Measurements from ENCODE around the gene ANGEL1. TPM values are rescaled to one million over a fixed set of nuclear protein-coding genes. Genes with fewer than 3 reads are reported as not detected.

Gene ANGEL1
- total and polyA plus RNA-seq, 2 of the 8 experiments (the other 6 are each of a cell fraction or from before 2014, with no cell fraction given) = 26.8 to 27.2 TPM

GRCh38 chr14:76856769-76857168, 44.1 kb upstream of the ANGEL1 start:
- Histone ChIP-seq H2BK15ac (ENCODE audit: low read length) (no peak overlapping the region), H2AK5ac (ENCODE audit: low read depth, low read length) (no peak overlapping the region), H2BK120ac (replicated peaks; ENCODE audit: low read depth, low read length) (no peak overlapping the region), H3K23me2 (ENCODE audit: low read depth, low read length) (peaks cover 8% of the 10 kb centered on the region; the same call in 1 of the 2 replicates), H3K18ac (ENCODE audit: extremely low read depth, low read length) (no peak overlapping the region), H3K56ac (replicated peaks; ENCODE audit: insufficient read length, low read depth, low read length) (peak overlapping the region; percentile 34), H3K27me3 (replicated peaks in 1 of 4; ENCODE audit: control insufficient read depth in 3 of 4, extremely low read depth in 1 of 4, insufficient read depth in 3 of 4, low read length in 3 of 4) (no peaks in the 10 kb centered on the region; a peak in 1 of 7 replicates), H3K79me1 (ENCODE audit: low read depth, low read length) (no peaks in the 10 kb centered on the region), H3K4ac (replicated peaks; ENCODE audit: insufficient read length, low read depth, low read length) (no peak overlapping the region), H3K23ac (ENCODE audit: insufficient read length) (no peak overlapping the region), H2AFZ (ENCODE audit: low read length) (no peak overlapping the region), H3K9ac (replicated peaks in 1 of 4; ENCODE audit: extremely low read depth in 1 of 4, low read depth in 3 of 4, low read length in 3 of 4) (no peak overlapping the region), H3K36me3 (ENCODE audit: control insufficient read depth in 2 of 4, insufficient read depth in 4 of 4, low read length in 3 of 4) (no peaks in the 10 kb centered on the region), H4K5ac (ENCODE audit: insufficient read length, low read depth, low read length) (no peak overlapping the region), H2BK12ac (ENCODE audit: low read depth, low read length) (no peak overlapping the region), H4K8ac (ENCODE audit: extremely low read depth, insufficient read depth, low read length) (no peak overlapping the region), H3K4me3 (ENCODE audit: extremely low read depth in 1 of 4, insufficient read depth in 2 of 4, low read depth in 3 of 4, low read length in 4 of 4) (no peak overlapping the region), H3K14ac (ENCODE audit: insufficient read length) (no peak overlapping the region), H4K91ac (replicated peaks; ENCODE audit: insufficient read length, low read length) (no peak overlapping the region), H3K79me2 (ENCODE audit: control insufficient read depth in 1 of 2, insufficient read depth in 2 of 2, low read length in 2 of 2) (no peaks in the 10 kb centered on the region), H3K27ac (ENCODE audit: low read depth, low read length) (no peak overlapping the region), H3K4me2 (ENCODE audit: insufficient read depth in 1 of 2, low read depth in 2 of 2, low read length in 2 of 2) (no peak overlapping the region), H4K20me1 (replicated peaks in 1 of 2; ENCODE audit: control insufficient read depth in 1 of 2, insufficient read depth in 2 of 2, low read length in 2 of 2) (peaks cover 0 to 3% of the 10 kb centered on the region in 2 experiments), H3K9me3 (ENCODE audit: insufficient read depth in 2 of 2, low read depth in 1 of 2, low read length in 1 of 2) (no peaks in the 10 kb centered on the region), H3K4me1 (replicated peaks in 1 of 4; ENCODE audit: control insufficient read depth in 3 of 4, insufficient read depth in 4 of 4, low read length in 3 of 4) (peaks cover 0 to 3% (median 0%) of the 10 kb centered on the region in 4 experiments; a peak in 4 of 7 replicates), H2BK5ac (ENCODE audit: low read depth, low read length) (no peak overlapping the region), H2BK20ac (ENCODE audit: low read length) (no peak overlapping the region)
- DNase-seq (ENCODE audit: low read depth in 1 of 2, low spot score in 2 of 2) = no peak
- WGBS, 2 experiments (ENCODE audit: extremely low coverage in 1 of 2, insufficient coverage in 1 of 2, insufficient read length in 1 of 2, insufficient replicate concordance in 2 of 2, low coverage in 1 of 2, low lambda C conversion rate in 2 of 2, missing lambda C conversion rate in 1 of 2) = 80 to 100% methylated on average over 1 of the region's 1 CpG
- CTCF ChIA-PET (ENCODE audit: partially characterized antibody) = interaction anchor here (0.6 to 10.4 kb wide), 5 partner anchors 10 to 1265 kb away, joined by 3 to 120 read pairs (median 5); no protein-coding TSS in a partner anchor
- TF ChIP-seq ASH2L (IDR thresholded peaks at IDR 0.05; ENCODE audit: low read length) = no peak
- TF ChIP-seq SIRT6 (IDR thresholded peaks at IDR 0.05; ENCODE audit: low read length) = no peak
- TF ChIP-seq EP300 (IDR thresholded peaks at IDR 0.05; ENCODE audit: borderline replicate concordance in 1 of 2, low read depth in 2 of 2, low read length in 2 of 2) = no peak
- TF ChIP-seq MAX (IDR thresholded peaks at IDR 0.05) = no peak
- no peak for FAIRE-seq
- POLR2A ChIA-PET (ENCODE audit: partially characterized antibody) = no interaction called here

Measured in H1 (cell line).